HCT116 (cell line): ENCODE measurements around the gene APP. TPM values are rescaled to one million over a fixed set of nuclear protein-coding genes. Genes with fewer than 3 reads are reported as not detected.

Experiments
- ATAC-seq: fragments of 200-7000 bp; cut with Tn5 transposase; 2 replicates; pipeline ENCODE4 v1.9.1; 2020; ENCODE audit warnings: mild to moderate bottlenecking, moderate library complexity
- BruUV-seq: library from RNA; stranded (reverse); fragments of 400-500 nt; replicated peaks from 2 replicates; lab custom pipeline; 2021; lab: Mats Ljungman, UMichigan
- CTCF ChIA-PET: fragments of 300-600 bp; sonication (Branson Sonifier 250); formaldehyde crosslinking; loops from one replicate; lab custom pipeline; 2021; ENCODE audit warnings: antibody characterized with exemption; lab: Charles Lee
- POLR2A ChIA-PET: fragments of 300-600, 350-600 bp; sonication (Branson Sonifier 250); formaldehyde crosslinking; loops from one replicate; lab custom pipeline; 2021; ENCODE audit warnings: antibody characterized with exemption; lab: Charles Lee
- RAD21 ChIA-PET, 2 experiments: fragments of 300-600 bp; sonication (Branson Sonifier 250); formaldehyde crosslinking; loops; one replicate each; lab custom pipeline; 2023; ENCODE audit warnings: low total read pairs in 2 of 2; ENCODE audit not compliant: uncharacterized antibody in 2 of 2, unreplicated experiment in 2 of 2, low non-redundant PET in 1 of 2; lab: Charles Lee
- DNase-seq: peaks from one replicate; pipeline ENCODE4 v3.0.0-alpha.2; 2010; ENCODE audit warnings: low read depth, low spot score
- H2AFZ ChIP-seq: fragments of 200-600 bp; shearing (Covaris generic), sonication (generic); 2 replicates; pipeline ENCODE4 v1.6.1; 2017; ENCODE audit warnings: low read depth, mixed run types, mixed read lengths, antibody characterized with exemption, low read length; ENCODE audit not compliant: poor library complexity, severe bottlenecking
- H3K27ac ChIP-seq: 2 replicates; pipeline ENCODE4 v1.5.1; 2012; ENCODE audit warnings: low read depth, low read length
- H3K27me3 ChIP-seq: fragments of 200-600 bp; sonication (generic); 2 replicates; pipeline ENCODE4 v1.6.1; 2016; ENCODE audit warnings: mixed run types, low read length, mixed read lengths; ENCODE audit not compliant: insufficient read depth
- H3K36me3 ChIP-seq, 2 experiments: fragments of 200-500 bp in 1 of 2; fragments of 200-600 bp in 1 of 2; sonication (Bioruptor generic) in 1 of 2; sonication (generic) in 1 of 2; 2 replicates each; pipeline versions ENCODE4 v1.5.1 to v1.6.1; 2014 to 2016; ENCODE audit warnings: low read length in 2 of 2, inconsistent platforms in 1 of 2, mixed read lengths in 1 of 2, mixed run types in 1 of 2; ENCODE audit not compliant: insufficient read depth in 2 of 2, control insufficient read depth in 1 of 2
- H3K4me1 ChIP-seq, 2 experiments: fragments of 200-600 bp in 1 of 2; sonication (generic) in 1 of 2; 2 replicates each; pipeline versions ENCODE4 v1.5.1 to v1.6.1; 2012 to 2017; ENCODE audit warnings: low read length in 2 of 2, inconsistent platforms in 1 of 2, mild to moderate bottlenecking in 1 of 2, mixed read lengths in 1 of 2, mixed run types in 1 of 2, moderate library complexity in 1 of 2; ENCODE audit not compliant: insufficient read depth in 2 of 2, control insufficient read depth in 1 of 2
- H3K4me2 ChIP-seq: fragments of 200-600 bp; sonication (generic); 2 replicates; pipeline ENCODE4 v1.6.1; 2017; ENCODE audit warnings: mixed run types, low read length, mixed read lengths
- H3K4me3 ChIP-seq, 2 experiments: fragments of 200-600 bp in 1 of 2; sonication (generic) in 1 of 2; replicated peaks in 1 of 2; 2 replicates each; pipeline ENCODE4 v1.5.1; 2011 to 2016; ENCODE audit warnings: low read length in 2 of 2, control low read depth in 1 of 2, low read depth in 1 of 2, mild to moderate bottlenecking in 1 of 2, mixed read lengths in 1 of 2, mixed run types in 1 of 2
- H3K79me2 ChIP-seq: fragments of 200-600 bp; sonication (generic); 2 replicates; pipeline ENCODE4 v1.6.1; 2017; ENCODE audit warnings: mild to moderate bottlenecking, mixed run types, low read length, moderate library complexity, mixed read lengths; ENCODE audit not compliant: insufficient read depth
- H3K9ac ChIP-seq: fragments of 200-600 bp; sonication (generic); 2 replicates; pipeline ENCODE4 v1.6.1; 2016; ENCODE audit warnings: low read length, mixed read lengths
- H3K9me2 ChIP-seq: fragments of 200-600 bp; sonication (generic), shearing (Covaris generic); 2 replicates; pipeline ENCODE4 v1.6.1; 2017; ENCODE audit warnings: mixed run types, mild to moderate bottlenecking, moderate library complexity; ENCODE audit not compliant: insufficient read depth
- H3K9me3 ChIP-seq, 2 experiments: fragments of 200-500 bp in 1 of 2; fragments of 200-600 bp in 1 of 2; sonication (Bioruptor generic) in 1 of 2; sonication (generic) in 1 of 2; 2 replicates each; pipeline ENCODE4 v1.6.1; 2014 to 2017; ENCODE audit warnings: low read length in 2 of 2, mixed read lengths in 2 of 2, inconsistent platforms in 1 of 2, low read depth in 1 of 2, mild to moderate bottlenecking in 1 of 2, mixed run types in 1 of 2, moderate library complexity in 1 of 2; ENCODE audit not compliant: control insufficient read depth in 1 of 2, insufficient read depth in 1 of 2
- H4K20me1 ChIP-seq: fragments of 200-600 bp; sonication (generic), shearing (Covaris generic); 2 replicates; pipeline ENCODE4 v1.6.1; 2017; ENCODE audit warnings: mixed run types, mild to moderate bottlenecking, moderate library complexity; ENCODE audit not compliant: insufficient read depth
- CBX3 ChIP-seq: IDR thresholded peaks from 2 replicates; pipeline ENCODE4 v1.6.1; 2012; ENCODE audit warnings: low read depth
- ELF1 ChIP-seq: IDR thresholded peaks from 2 replicates; pipeline ENCODE4 v1.6.1; 2012; ENCODE audit warnings: low read depth, borderline replicate concordance
- JUND ChIP-seq: IDR thresholded peaks from 2 replicates; pipeline ENCODE4 v1.6.1; 2012
- POLR2A ChIP-seq: IDR thresholded peaks from 2 replicates; pipeline ENCODE4 v1.7.0; 2011; ENCODE audit warnings: borderline replicate concordance; ENCODE audit not compliant: insufficient read depth, insufficient read length; ENCODE audit errors: extremely low read depth
- POLR2AphosphoS5 ChIP-seq: IDR thresholded peaks from 2 replicates; pipeline ENCODE4 v1.6.1; 2011; ENCODE audit warnings: mild to moderate bottlenecking, low read depth, low read length, moderate library complexity
- TCF7L2 ChIP-seq: IDR thresholded peaks from 2 replicates; pipeline ENCODE4 v1.7.0; 2011; ENCODE audit warnings: borderline replicate concordance, inconsistent platforms; ENCODE audit not compliant: insufficient read depth, insufficient read length; ENCODE audit errors: extremely low read depth
- intact Hi-C: fragments of 100-400 bp; cut with micrococcal nuclease; formaldehyde crosslinking; loops from 2 replicates; pipeline ENCODE4 v1.10.0; 2022
- total RNA-seq: library from RNA; stranded (reverse); gene quantifications from one replicate; pipeline ENCODE4 v1.2.1, GENCODE V29; 2021; ENCODE audit not compliant: unreplicated experiment
- TF ChIP-seq, protein P1 (sequence below): IDR thresholded peaks from 2 replicates; pipeline ENCODE4 v1.6.1; 2012; ENCODE audit warnings: low read depth

APP gene
- total RNA-seq, 1 experiment from 2014 or later: 267 TPM

GRCh38 chr21:26112127-26112742, 58.3 kb downstream of the APP start:
- no peak for ATAC-seq
- ChIA-PET CTCF (no interaction called here), RAD21 (no interaction called here)

More at GRCh38 chr21:26112127-26112742, 58.3 kb downstream of the APP start:
- Histone ChIP-seq H3K4me3 (no peak overlapping the region), H3K36me3 (peaks cover 2 to 7% of the 10 kb centered on the region in 2 experiments; a peak in 2 of 4 replicates), H3K79me2 (peaks cover 75% of the 10 kb centered on the region), H3K27ac (no peak overlapping the region), H3K9me2 (no peaks in the 10 kb centered on the region), H3K9ac (no peak overlapping the region), H3K9me3 (no peaks in the 10 kb centered on the region), H3K4me1 (peaks cover 14 to 20% of the 10 kb centered on the region in 2 experiments; a peak in 3 of 4 replicates), H4K20me1 (0 out of 2 replicates have a peak, but pooled peaks cover 9% of the 10 kb centered on the region), H3K27me3 (no peaks in the 10 kb centered on the region), H2AFZ (no peak overlapping the region), H3K4me2 (no peak overlapping the region)
- intact Hi-C loops: no loop called here
- DNase-seq: no peak
- POLR2A ChIA-PET: no interaction called here
- TF ChIP-seq JUND (no peak), ELF1 (no peak), POLR2AphosphoS5 (no peak), TCF7L2 (no peak), CBX3 (no peak), POLR2A (no peak)
- TF ChIP-seq, protein P1, sequence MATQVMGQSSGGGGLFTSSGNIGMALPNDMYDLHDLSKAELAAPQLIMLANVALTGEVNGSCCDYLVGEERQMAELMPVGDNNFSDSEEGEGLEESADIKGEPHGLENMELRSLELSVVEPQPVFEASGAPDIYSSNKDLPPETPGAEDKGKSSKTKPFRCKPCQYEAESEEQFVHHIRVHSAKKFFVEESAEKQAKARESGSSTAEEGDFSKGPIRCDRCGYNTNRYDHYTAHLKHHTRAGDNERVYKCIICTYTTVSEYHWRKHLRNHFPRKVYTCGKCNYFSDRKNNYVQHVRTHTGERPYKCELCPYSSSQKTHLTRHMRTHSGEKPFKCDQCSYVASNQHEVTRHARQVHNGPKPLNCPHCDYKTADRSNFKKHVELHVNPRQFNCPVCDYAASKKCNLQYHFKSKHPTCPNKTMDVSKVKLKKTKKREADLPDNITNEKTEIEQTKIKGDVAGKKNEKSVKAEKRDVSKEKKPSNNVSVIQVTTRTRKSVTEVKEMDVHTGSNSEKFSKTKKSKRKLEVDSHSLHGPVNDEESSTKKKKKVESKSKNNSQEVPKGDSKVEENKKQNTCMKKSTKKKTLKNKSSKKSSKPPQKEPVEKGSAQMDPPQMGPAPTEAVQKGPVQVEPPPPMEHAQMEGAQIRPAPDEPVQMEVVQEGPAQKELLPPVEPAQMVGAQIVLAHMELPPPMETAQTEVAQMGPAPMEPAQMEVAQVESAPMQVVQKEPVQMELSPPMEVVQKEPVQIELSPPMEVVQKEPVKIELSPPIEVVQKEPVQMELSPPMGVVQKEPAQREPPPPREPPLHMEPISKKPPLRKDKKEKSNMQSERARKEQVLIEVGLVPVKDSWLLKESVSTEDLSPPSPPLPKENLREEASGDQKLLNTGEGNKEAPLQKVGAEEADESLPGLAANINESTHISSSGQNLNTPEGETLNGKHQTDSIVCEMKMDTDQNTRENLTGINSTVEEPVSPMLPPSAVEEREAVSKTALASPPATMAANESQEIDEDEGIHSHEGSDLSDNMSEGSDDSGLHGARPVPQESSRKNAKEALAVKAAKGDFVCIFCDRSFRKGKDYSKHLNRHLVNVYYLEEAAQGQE: no peak
- no TSS peak for BruUV-seq
